ENCODE measurements around the gene TSHZ2.
A peak's percentile ranks its signal among the peaks of the same experiment; 100 is the strongest.
"Not testable (repeated sequence)": the region's sequence is repeated elsewhere in the genome, so short reads cannot be mapped to it uniquely, and the experiment has no call there.

Gene TSHZ2

GRCh38 chr20:53297154-53297529 lies 325.0 kb downstream of the TSHZ2 start:
- DNase-seq = no peak

DNA sequence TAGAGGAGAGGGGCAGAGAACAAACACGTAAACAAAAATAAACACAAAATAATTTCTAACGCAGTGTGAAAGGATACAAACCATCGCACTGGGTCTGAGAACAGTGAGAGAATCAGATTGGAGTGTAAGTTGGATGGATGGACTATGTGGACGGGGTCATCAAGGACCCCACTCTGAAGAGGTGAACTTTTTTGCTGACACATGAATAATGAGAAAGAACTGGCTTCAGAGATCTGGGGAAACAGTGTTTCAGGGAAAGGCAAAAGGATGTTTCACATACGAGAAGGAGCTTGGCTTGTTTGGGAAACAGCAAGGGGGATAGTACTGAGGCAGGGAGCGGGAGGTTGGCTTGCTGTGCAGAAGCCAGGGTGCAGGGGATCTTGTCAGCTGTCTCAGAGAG lies 326.1 kb downstream of the TSHZ2 start:
- DNase-seq = no peak

DNA sequence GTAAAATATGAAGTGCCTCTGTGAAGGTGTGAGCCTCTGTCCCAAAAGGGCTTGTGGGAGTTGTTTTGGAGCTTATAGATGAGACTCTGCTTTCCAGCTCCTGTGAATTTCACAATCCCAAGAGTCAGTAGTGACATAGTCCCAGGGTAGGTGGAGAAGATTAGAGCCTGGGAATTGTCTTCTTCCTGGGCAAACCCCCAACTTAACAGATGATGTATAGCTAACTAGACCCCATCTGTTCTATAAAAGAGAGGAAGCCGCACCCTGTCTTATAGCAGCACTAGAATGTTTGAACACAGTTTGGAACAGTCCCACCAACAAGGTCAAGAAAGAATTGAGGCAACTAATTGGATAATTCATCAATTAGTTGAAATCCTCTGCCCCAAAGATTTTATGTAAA lies 326.8 kb downstream of the TSHZ2 start:
- peak; percentile 3 for DNase-seq

GRCh38 chr20:53299831-53300230 lies 327.7 kb downstream of the TSHZ2 start:
- DNase-seq = no peak

- DNase-seq = no peak
These were observed 329.7 kb downstream of the TSHZ2 start for GRCh38 chr20:53301869-53302268.

GRCh38 chr20:53302695-53303412 lies 330.7 kb downstream of the TSHZ2 start:
- DNase-seq = no peak

- DNase-seq = no peak
These were observed 331.2 kb downstream of the TSHZ2 start for GRCh38 chr20:53303413-53303760.

DNA sequence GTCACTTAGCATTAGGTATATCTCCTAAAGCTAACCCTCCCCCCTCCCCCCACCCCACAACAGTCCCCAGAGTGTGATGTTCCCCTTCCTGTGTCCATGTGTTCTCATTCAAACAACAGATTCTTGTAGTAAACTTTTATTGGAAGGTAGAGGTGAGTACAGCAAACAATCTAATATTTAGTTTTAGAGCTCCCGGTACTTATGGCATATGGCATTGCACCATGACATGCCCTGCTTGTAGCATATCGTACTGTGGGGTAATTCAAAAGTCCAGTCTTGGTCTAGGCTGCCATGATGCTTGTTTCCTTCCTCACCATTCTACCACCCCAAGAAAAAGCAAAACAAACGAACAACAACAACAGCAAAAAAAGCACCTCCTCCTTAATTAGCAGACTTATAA lies 332.0 kb downstream of the TSHZ2 start:
- DNase-seq = no peak

GRCh38 chr20:53306192-53306805 lies 334.1 kb downstream of the TSHZ2 start:
- peak; percentile 62 for DNase-seq

DNA sequence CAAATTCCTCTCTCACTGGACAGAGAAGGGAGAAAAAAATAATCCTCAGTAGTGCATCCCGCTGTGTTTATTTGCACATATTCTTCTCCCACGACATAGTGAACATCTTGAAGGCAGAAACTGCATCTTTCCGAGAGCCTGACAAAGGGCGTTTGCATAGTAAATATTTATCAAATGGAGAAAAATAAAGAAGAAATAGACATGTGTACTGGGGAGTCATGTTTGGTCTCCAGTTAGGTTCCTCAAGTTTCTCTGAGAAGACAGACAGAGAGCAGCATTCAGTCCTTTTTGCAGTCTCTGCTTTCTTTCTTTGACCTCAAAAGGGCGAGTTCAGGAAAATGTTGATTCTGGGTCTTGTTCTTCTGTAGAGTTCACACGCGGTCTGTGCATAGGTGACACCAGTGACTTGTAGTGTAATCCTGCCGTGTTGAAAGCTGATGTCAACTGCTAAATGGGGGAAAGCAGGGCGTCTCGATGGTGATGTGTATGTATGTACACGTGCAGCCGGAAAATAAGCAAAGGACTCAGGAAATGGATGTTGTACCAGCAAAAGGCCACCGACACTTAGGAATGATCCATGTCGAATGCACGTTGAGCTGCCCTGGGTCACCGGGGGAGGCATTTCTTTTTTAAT lies 335.9 kb downstream of the TSHZ2 start:
- DNase-seq = no peak

GRCh38 chr20:53309515-53309914 lies 337.4 kb downstream of the TSHZ2 start:
- no peak for DNase-seq

DNA sequence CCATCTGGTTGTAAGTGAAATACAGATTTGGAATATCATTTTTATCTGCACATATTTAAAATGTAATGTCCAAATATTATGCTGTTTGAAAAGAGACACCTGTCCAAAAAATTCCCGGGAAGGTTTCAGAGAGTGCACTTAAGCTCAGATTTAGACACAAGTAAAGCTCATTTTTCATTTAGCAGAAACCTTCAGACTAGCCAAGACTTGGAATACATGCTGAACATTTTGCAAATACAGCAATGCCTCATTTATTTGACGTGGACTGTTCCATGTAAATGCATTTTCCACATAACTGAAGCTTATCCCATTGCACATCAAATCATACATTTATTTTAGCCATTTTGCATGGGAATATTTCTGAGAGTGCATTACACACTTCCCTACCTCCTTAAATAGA lies 340.8 kb downstream of the TSHZ2 start:
- DNase-seq = no peak

DNA sequence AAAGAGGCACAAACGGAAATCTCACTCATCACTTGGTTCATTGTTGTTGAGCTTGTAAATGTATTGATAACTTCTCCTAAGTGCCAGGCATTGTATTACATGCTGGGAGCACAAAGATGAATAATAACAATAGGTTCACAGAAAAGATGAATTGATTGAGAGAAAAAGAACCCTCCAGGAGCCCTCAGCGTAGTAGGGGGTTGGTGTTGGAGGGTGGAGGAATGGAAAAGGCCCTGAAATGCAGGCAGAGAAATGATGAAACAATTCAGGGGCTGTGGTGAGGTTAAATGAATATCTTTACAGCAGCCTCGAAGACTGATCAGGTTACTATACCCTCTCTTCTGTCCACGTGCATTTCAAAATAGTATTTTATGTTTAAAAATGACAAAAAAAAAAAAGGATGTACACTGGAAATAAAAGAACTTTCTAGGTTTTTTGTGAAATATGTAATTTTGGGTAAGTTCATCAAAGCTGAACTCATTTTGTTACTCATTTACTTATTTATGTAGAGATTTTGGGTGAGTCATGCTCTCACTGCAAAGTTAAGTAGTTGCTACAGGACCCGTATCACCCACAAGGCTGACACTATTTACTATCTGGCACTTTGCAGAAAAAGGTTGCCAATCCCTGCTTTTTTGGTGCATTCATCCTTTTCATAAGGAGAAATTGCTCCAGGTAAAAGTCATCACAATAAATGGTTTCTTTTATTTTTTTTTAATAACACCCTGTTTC lies 344.2 kb downstream of the TSHZ2 start:
- no peak for DNase-seq

- DNase-seq = no peak
These were observed 347.0 kb downstream of the TSHZ2 start for GRCh38 chr20:53319200-53319599.

DNA sequence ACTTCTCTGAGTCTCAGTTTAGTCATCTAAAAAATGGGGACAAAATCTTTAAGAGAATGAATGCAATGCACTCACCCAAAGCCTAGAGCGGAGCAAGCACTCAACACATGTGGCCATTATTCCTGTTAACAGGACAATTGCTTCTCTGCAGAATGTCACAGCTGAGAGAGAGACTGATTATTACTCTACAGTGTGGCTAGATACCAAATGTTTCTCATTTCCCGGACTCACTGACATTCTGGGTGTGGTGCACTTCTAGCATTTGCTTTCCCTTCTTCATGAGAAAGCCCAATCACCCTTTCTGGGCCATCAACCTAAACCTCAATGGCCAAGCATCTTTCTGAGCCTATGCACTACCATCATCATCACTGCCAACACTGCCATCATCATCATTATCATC lies 347.6 kb downstream of the TSHZ2 start:
- no peak for DNase-seq

- no peak for DNase-seq
These were observed 348.5 kb downstream of the TSHZ2 start for GRCh38 chr20:53320701-53321100.

- DNase-seq = no peak
These were observed 349.4 kb downstream of the TSHZ2 start for GRCh38 chr20:53321596-53321995.

DNA sequence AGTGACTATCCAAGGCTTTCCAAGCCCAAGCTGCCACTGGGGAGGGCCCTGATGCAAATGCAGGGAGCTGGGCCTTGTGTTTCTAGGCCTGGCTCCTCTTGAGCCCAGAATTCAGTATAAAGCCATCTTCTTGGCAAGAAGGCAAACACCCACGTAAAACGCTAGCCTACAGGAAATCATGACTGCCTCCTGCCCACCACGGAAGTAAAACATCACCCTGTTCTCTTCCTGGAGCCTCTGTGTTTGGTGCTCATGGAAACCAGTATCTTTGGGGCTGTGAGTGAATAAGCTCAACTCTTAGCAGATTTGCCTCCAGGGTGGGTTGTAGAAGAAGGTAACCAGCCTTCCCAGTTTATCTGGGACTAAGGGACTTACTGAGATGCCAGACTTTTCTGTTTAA lies 350.5 kb downstream of the TSHZ2 start:
- no peak for DNase-seq

DNA sequence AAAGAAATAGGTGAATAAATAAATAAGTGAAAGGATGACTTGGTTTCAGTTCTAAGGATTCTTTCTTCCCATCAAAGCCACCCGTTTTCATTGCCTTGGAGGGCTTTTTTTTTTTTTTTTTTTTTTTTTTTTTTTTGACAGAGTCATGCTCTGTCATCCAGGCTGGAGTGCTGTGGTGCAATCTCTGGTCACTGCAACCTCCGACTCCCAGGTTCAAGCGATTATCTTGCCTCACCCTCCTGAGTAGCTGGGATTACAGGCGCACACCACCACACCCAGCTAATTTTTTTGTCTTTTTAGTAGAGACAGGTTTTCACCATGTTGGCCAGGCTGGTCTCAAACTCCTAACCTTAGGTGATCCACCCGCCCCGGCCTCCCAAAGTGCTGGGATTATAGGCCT lies 351.3 kb downstream of the TSHZ2 start:
- DNase-seq = not testable (repeated sequence)

- no peak for DNase-seq
These were observed 352.7 kb downstream of the TSHZ2 start for GRCh38 chr20:53324816-53325215.

GRCh38 chr20:53328961-53329360 lies 356.8 kb downstream of the TSHZ2 start:
- no peak for DNase-seq

DNA sequence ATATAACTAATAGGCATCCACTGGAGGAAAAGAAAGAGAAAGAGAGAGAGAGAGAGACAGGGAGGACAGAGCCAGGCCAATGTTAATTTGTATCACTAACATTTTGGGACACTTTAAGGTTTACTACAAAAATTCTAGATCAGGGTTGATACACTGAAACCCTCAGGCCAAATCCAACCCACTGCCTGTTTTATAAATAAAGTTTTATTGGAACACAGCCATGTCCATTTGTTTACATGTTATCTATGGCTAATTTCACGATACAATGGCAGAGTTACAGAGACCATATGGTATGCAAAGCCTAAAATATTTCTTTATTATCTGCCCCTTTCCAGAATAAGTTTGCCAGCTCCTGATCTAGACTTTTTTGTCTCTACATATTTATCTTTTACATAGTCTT lies 357.6 kb downstream of the TSHZ2 start:
- DNase-seq = peak; percentile 5

- DNase-seq = peak; percentile 16
These were observed 358.5 kb downstream of the TSHZ2 start for GRCh38 chr20:53330601-53331140.

All from NCI-H69 (cell line).